ENCODE measurements around the gene LYZ. TPM values are rescaled to one million over a fixed set of nuclear protein-coding genes. Genes with fewer than 3 reads are reported as not detected.
"Not testable (repeated sequence)": the region's sequence is repeated elsewhere in the genome, so short reads cannot be mapped to it uniquely, and the experiment has no call there.

Gene LYZ
- polyA plus RNA-seq = 10 to 100 TPM in 1 of 2 donors, 1 to 10 TPM in 1; 6.3 to 28.7 TPM

DNA sequence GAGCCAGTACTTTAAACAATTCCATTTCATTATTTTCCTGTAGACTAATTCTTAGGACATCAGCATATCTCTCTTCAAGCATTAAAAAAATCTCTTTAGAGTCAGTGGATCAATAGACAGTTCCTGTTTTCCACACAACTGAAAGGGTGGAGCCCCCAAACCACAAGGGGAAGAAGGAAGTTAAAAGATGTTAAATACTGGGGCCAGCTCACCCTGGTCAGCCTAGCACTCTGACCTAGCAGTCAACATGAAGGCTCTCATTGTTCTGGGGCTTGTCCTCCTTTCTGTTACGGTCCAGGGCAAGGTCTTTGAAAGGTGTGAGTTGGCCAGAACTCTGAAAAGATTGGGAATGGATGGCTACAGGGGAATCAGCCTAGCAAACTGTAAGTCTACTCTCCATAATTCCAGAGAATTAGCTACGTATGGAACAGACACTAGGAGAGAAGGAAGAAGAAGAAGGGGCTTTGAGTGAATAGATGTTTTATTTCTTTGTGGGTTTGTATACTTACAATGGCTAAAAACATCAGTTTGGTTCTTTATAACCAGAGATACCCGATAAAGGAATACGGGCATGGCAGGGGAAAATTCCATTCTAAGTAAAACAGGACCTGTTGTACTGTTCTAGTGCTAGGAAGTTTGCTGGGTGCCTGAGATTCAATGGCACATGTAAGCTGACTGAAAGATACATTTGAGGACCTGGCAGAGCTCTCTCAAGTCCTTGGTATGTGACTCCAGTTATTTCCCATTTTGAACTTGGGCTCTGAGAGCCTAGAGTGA lies at the start of gene LYZ:
LYZ (plus strand) TSS at position 220 of the 777 bp plus-strand sequence; CDS start at position 248, 28 bp downstream.
- Histone ChIP-seq H3K9me3 (ENCODE audit: control insufficient read depth in 2 of 2, insufficient read depth in 1 of 2, low read depth in 1 of 2, low read length in 1 of 2) (no peaks in the 10 kb centered on the region), H3K4me1 (ENCODE audit: control insufficient read depth in 2 of 2, insufficient read depth in 2 of 2, low read length in 1 of 2) (no peaks in the 10 kb centered on the region), H3K27me3 (ENCODE audit: control insufficient read depth in 1 of 2, insufficient read depth in 2 of 2, low read length in 2 of 2) (no peaks in the 10 kb centered on the region), H3K27ac (ENCODE audit: low read depth in 2 of 2, low read length in 1 of 2) (peak within 1 kb of the TSS in 1 of 2 donors; percentile 42), H3K36me3 (ENCODE audit: control insufficient read depth in 2 of 2, insufficient read depth in 2 of 2, low read length in 1 of 2) (no peaks in the 10 kb centered on the region), H3K4me3 (ENCODE audit: low read depth in 1 of 2, low read length in 2 of 2) (no peak within 1 kb of the TSS)
- 78 to 79% methylated on average over 4 of the region's 4 CpGs for WGBS, 2 donors

GRCh38 chr12:69298947-69299346 lies 49.2 kb upstream of the LYZ start:
- H3K36me3 ChIP-seq (ENCODE audit: control insufficient read depth in 2 of 2, insufficient read depth in 2 of 2, low read length in 1 of 2) = no peaks in the 10 kb centered on the region
- H3K9me3 ChIP-seq (ENCODE audit: control insufficient read depth in 2 of 2, insufficient read depth in 1 of 2, low read depth in 1 of 2, low read length in 1 of 2) = no peaks in the 10 kb centered on the region
- no peak overlapping the region for H3K4me3 ChIP-seq (ENCODE audit: low read depth in 1 of 2, low read length in 2 of 2)
- 61 to 64% methylated on average over 2 of the region's 2 CpGs for WGBS, 2 donors
- no peaks in the 10 kb centered on the region for H3K27me3 ChIP-seq (ENCODE audit: control insufficient read depth in 1 of 2, insufficient read depth in 2 of 2, low read length in 2 of 2)
- no peaks in the 10 kb centered on the region for H3K4me1 ChIP-seq (ENCODE audit: control insufficient read depth in 2 of 2, insufficient read depth in 2 of 2, low read length in 1 of 2)
- H3K27ac ChIP-seq (ENCODE audit: low read depth in 2 of 2, low read length in 1 of 2) = no peak overlapping the region

DNA sequence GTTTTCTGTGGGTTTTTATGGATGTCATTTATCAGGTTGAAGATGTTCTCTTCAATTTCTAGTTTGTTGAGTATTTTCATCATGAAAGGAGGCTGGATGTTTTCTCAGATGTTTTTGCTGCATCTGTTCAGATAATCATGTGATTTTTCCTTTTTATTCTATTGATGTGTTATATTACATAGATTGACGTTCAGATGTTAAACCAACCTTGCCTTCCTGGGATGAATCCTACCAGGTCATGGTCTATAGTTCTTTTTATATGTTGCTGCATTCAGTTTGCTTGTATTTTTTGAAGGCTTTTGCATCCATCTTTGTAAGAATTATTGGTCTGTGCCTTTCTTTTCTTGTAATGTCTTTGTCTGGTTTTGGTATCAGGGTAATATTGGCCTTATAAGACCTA lies 43.9 kb upstream of the LYZ start:
- no peaks in the 10 kb centered on the region for H3K36me3 ChIP-seq (ENCODE audit: control insufficient read depth in 2 of 2, insufficient read depth in 2 of 2, low read length in 1 of 2)
- no peaks in the 10 kb centered on the region for H3K9me3 ChIP-seq (ENCODE audit: control insufficient read depth in 2 of 2, insufficient read depth in 1 of 2, low read depth in 1 of 2, low read length in 1 of 2)
- 93 to 97% methylated on average over 1 of the region's 1 CpG for WGBS, 2 donors
- H3K27me3 ChIP-seq (ENCODE audit: control insufficient read depth in 1 of 2, insufficient read depth in 2 of 2, low read length in 2 of 2) = no peaks in the 10 kb centered on the region
- H3K4me1 ChIP-seq (ENCODE audit: control insufficient read depth in 2 of 2, insufficient read depth in 2 of 2, low read length in 1 of 2) = no peaks in the 10 kb centered on the region
- no peak overlapping the region for H3K4me3 ChIP-seq (ENCODE audit: low read depth in 1 of 2, low read length in 2 of 2)
- no peak overlapping the region for H3K27ac ChIP-seq (ENCODE audit: low read depth in 2 of 2, low read length in 1 of 2)

- no peaks in the 10 kb centered on the region for H3K36me3 ChIP-seq (ENCODE audit: control insufficient read depth in 2 of 2, insufficient read depth in 2 of 2, low read length in 1 of 2)
- no peak overlapping the region for H3K27ac ChIP-seq (ENCODE audit: low read depth in 2 of 2, low read length in 1 of 2)
- H3K4me1 ChIP-seq (ENCODE audit: control insufficient read depth in 2 of 2, insufficient read depth in 2 of 2, low read length in 1 of 2) = no peaks in the 10 kb centered on the region
- no peak overlapping the region for H3K4me3 ChIP-seq (ENCODE audit: low read depth in 1 of 2, low read length in 2 of 2)
- peaks cover 0 to 4% of the 10 kb centered on the region in 2 donors for H3K9me3 ChIP-seq (ENCODE audit: control insufficient read depth in 2 of 2, insufficient read depth in 1 of 2, low read depth in 1 of 2, low read length in 1 of 2)
- 82 to 86% methylated on average over 3 of the region's 3 CpGs for WGBS, 2 donors
- no peaks in the 10 kb centered on the region for H3K27me3 ChIP-seq (ENCODE audit: control insufficient read depth in 1 of 2, insufficient read depth in 2 of 2, low read length in 2 of 2)
Observed at GRCh38 chr12:69309461-69309860, 38.7 kb upstream of the LYZ start.

- no peaks in the 10 kb centered on the region for H3K36me3 ChIP-seq (ENCODE audit: control insufficient read depth in 2 of 2, insufficient read depth in 2 of 2, low read length in 1 of 2)
- peaks cover 4 to 5% of the 10 kb centered on the region in 2 donors for H3K9me3 ChIP-seq (ENCODE audit: control insufficient read depth in 2 of 2, insufficient read depth in 1 of 2, low read depth in 1 of 2, low read length in 1 of 2)
- WGBS, 2 donors = 95 to 98% methylated on average over 3 of the region's 3 CpGs
- H3K27ac ChIP-seq (ENCODE audit: low read depth in 2 of 2, low read length in 1 of 2) = no peak overlapping the region
- no peaks in the 10 kb centered on the region for H3K27me3 ChIP-seq (ENCODE audit: control insufficient read depth in 1 of 2, insufficient read depth in 2 of 2, low read length in 2 of 2)
- no peaks in the 10 kb centered on the region for H3K4me1 ChIP-seq (ENCODE audit: control insufficient read depth in 2 of 2, insufficient read depth in 2 of 2, low read length in 1 of 2)
- no peak overlapping the region for H3K4me3 ChIP-seq (ENCODE audit: low read depth in 1 of 2, low read length in 2 of 2)
Observed at GRCh38 chr12:69313209-69313608, 35.0 kb upstream of the LYZ start.

GRCh38 chr12:69316784-69317183 lies 31.4 kb upstream of the LYZ start:
- not testable (repeated sequence) for H3K9me3 ChIP-seq (ENCODE audit: control insufficient read depth in 2 of 2, insufficient read depth in 1 of 2, low read depth in 1 of 2, low read length in 1 of 2); H3K36me3 ChIP-seq (ENCODE audit: control insufficient read depth in 2 of 2, insufficient read depth in 2 of 2, low read length in 1 of 2); H3K4me3 ChIP-seq (ENCODE audit: low read depth in 1 of 2, low read length in 2 of 2); H3K27me3 ChIP-seq (ENCODE audit: control insufficient read depth in 1 of 2, insufficient read depth in 2 of 2, low read length in 2 of 2); H3K4me1 ChIP-seq (ENCODE audit: control insufficient read depth in 2 of 2, insufficient read depth in 2 of 2, low read length in 1 of 2); H3K27ac ChIP-seq (ENCODE audit: low read depth in 2 of 2, low read length in 1 of 2)

DNA sequence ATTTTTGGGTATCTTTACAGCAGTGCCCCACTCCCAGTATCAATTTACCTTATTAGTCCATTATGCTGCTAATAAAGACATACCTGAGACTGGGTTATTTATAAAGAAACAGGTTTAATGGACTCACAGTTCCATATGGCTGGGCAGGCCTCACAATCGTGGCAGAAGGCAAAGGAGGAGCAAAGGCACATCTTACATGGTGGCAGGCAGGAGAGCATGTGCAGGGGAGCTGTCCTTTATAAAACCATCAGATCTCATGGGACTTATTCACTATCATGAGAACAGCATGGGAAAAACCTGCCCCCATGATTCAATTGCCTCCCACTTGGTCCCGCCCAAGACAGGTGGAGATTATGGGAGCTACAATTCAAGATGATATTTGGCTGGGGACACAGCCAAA lies 30.9 kb upstream of the LYZ start:
- H3K4me1 ChIP-seq (ENCODE audit: control insufficient read depth in 2 of 2, insufficient read depth in 2 of 2, low read length in 1 of 2) = not testable (repeated sequence)
- 80 to 86% methylated on average over 2 of the region's 2 CpGs for WGBS, 2 donors

DNA sequence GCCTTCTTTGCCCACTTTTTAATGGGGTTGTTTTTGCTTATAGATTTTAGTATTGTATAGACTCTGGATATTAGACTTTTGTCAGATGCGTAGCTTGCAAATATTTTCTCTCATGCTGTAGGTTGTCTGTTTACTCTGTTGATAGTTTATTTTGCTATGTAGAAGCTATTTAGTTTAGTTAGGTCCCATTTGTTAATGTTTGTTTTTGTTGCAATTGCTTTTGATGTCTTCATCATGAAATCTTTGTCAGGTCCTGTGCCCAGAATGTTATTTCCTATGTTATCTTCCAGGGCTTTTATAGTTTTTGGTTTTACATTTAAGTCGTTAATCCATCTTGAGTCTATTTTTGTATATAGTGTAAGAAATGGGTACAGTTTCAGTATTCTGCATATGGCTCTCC lies 30.0 kb upstream of the LYZ start:
- no peak overlapping the region for H3K27ac ChIP-seq (ENCODE audit: low read depth in 2 of 2, low read length in 1 of 2)
- H3K36me3 ChIP-seq (ENCODE audit: control insufficient read depth in 2 of 2, insufficient read depth in 2 of 2, low read length in 1 of 2) = no peaks in the 10 kb centered on the region
- no peaks in the 10 kb centered on the region for H3K4me1 ChIP-seq (ENCODE audit: control insufficient read depth in 2 of 2, insufficient read depth in 2 of 2, low read length in 1 of 2)
- no peaks in the 10 kb centered on the region for H3K27me3 ChIP-seq (ENCODE audit: control insufficient read depth in 1 of 2, insufficient read depth in 2 of 2, low read length in 2 of 2)
- WGBS, 2 donors = 93 to 95% methylated on average over 2 of the region's 2 CpGs
- H3K4me3 ChIP-seq (ENCODE audit: low read depth in 1 of 2, low read length in 2 of 2) = no peak overlapping the region
- peaks cover 0 to 5% of the 10 kb centered on the region in 2 donors for H3K9me3 ChIP-seq (ENCODE audit: control insufficient read depth in 2 of 2, insufficient read depth in 1 of 2, low read depth in 1 of 2, low read length in 1 of 2)

More for the DNA sequence above, 30.9 kb upstream of the LYZ start:
- not testable (repeated sequence) for H3K27ac ChIP-seq (ENCODE audit: low read depth in 2 of 2, low read length in 1 of 2); H3K9me3 ChIP-seq (ENCODE audit: control insufficient read depth in 2 of 2, insufficient read depth in 1 of 2, low read depth in 1 of 2, low read length in 1 of 2); H3K27me3 ChIP-seq (ENCODE audit: control insufficient read depth in 1 of 2, insufficient read depth in 2 of 2, low read length in 2 of 2); H3K36me3 ChIP-seq (ENCODE audit: control insufficient read depth in 2 of 2, insufficient read depth in 2 of 2, low read length in 1 of 2); H3K4me3 ChIP-seq (ENCODE audit: low read depth in 1 of 2, low read length in 2 of 2)

DNA sequence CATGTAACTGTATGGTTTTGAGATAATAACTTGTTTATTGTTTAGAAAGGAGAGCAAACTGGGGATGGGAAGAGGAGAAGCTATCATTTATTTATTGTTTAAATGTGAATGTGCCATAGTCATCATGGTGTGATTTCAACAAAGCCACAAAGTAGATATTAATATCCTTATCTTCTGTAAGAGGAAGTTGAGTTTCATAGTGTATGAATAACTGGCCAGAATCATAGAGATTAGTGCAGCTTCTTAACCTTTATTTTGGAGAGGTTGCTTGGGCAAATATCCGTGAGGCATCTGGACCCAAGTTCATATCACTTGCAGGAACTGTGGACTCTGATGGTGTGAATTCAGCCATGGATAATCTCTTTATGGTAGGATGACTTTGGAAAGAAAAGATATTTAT lies 26.8 kb upstream of the LYZ start:
- WGBS, 2 donors = 61 to 64% methylated on average over 1 of the region's 1 CpG
- H3K4me3 ChIP-seq (ENCODE audit: low read depth in 1 of 2, low read length in 2 of 2) = no peak overlapping the region

GRCh38 chr12:69324797-69325466 lies 23.2 kb upstream of the LYZ start:
- Histone ChIP-seq H3K4me1 (ENCODE audit: control insufficient read depth in 2 of 2, insufficient read depth in 2 of 2, low read length in 1 of 2) (no peaks in the 10 kb centered on the region), H3K4me3 (ENCODE audit: low read depth in 1 of 2, low read length in 2 of 2) (no peak overlapping the region), H3K27me3 (ENCODE audit: control insufficient read depth in 1 of 2, insufficient read depth in 2 of 2, low read length in 2 of 2) (no peaks in the 10 kb centered on the region), H3K9me3 (ENCODE audit: control insufficient read depth in 2 of 2, insufficient read depth in 1 of 2, low read depth in 1 of 2, low read length in 1 of 2) (no peaks in the 10 kb centered on the region), H3K27ac (ENCODE audit: low read depth in 2 of 2, low read length in 1 of 2) (no peak overlapping the region), H3K36me3 (ENCODE audit: control insufficient read depth in 2 of 2, insufficient read depth in 2 of 2, low read length in 1 of 2) (no peaks in the 10 kb centered on the region)
- 86 to 87% methylated on average over 2 of the region's 2 CpGs for WGBS, 2 donors

More for the DNA sequence above, 26.8 kb upstream of the LYZ start:
- Histone ChIP-seq H3K36me3 (ENCODE audit: control insufficient read depth in 2 of 2, insufficient read depth in 2 of 2, low read length in 1 of 2) (no peaks in the 10 kb centered on the region), H3K4me1 (ENCODE audit: control insufficient read depth in 2 of 2, insufficient read depth in 2 of 2, low read length in 1 of 2) (no peaks in the 10 kb centered on the region), H3K27ac (ENCODE audit: low read depth in 2 of 2, low read length in 1 of 2) (no peak overlapping the region), H3K27me3 (ENCODE audit: control insufficient read depth in 1 of 2, insufficient read depth in 2 of 2, low read length in 2 of 2) (no peaks in the 10 kb centered on the region), H3K9me3 (ENCODE audit: control insufficient read depth in 2 of 2, insufficient read depth in 1 of 2, low read depth in 1 of 2, low read length in 1 of 2) (peaks cover 0 to under 1% of the 10 kb centered on the region in 2 donors)
